Activated CD8-positive, alpha-beta memory T cell treated with anti-CD3 and anti-CD28 coated beads for 1 hour (primary cell): Measurements from ENCODE around the gene WDR31.
"Not testable (repeated sequence)": the region's sequence is repeated elsewhere in the genome, so short reads cannot be mapped to it uniquely, and the experiment has no call there.

ENCODE experiments used
- DNase-seq, 2 donors: peaks; one replicate each; pipeline ENCODE4 v3.0.0-alpha.2; 2020; ENCODE audit warnings: low read depth in 1 of 2; ENCODE audit errors: extremely low read depth in 1 of 2

Gene WDR31

GRCh38 chr9:113368982-113369854 is 29.1 kb upstream of the WDR31 start:
- DNase-seq = no peak

- DNase-seq = no peak
Observed at GRCh38 chr9:113368348-113368981, 28.4 kb upstream of the WDR31 start.

DNA sequence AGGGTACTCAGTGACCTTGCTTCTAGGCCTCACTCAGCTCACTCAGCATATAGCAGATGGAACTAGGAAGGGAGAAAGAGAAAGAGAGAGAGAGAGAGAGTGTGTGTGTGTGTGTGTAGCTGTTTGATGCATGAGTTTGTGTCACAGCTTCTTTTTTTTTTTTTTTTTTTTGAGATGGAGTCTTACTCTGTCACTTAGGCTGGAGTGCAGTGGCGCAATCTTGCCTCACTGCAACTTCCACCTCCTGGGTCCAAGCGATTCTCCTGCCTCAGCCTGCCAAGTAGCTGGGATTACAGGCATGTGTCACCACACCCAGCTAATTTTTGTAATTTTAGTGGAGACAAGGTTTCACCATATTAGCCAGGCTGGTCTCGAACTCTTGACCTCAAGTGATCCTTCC is 25.6 kb upstream of the WDR31 start:
- not testable (repeated sequence) for DNase-seq

DNA sequence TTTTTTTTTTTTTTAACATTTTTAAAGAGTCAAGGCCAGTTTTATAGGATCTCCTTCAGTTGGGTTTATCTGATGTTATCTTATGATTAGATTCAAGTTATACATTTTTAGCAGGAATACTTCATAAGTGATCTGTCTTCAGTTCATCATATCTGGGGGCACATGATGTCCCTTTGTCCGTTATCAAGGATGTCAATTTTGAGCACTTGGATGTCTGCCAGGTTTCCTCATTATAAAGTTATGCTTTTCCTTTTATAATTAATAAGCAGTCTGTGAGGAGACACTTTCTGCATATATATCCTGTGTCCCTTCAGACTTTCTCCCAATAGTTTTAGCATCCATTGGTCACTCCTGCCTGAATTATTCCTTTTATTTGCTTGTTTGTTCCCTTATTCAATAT is 24.9 kb upstream of the WDR31 start:
- DNase-seq = no peak

DNA sequence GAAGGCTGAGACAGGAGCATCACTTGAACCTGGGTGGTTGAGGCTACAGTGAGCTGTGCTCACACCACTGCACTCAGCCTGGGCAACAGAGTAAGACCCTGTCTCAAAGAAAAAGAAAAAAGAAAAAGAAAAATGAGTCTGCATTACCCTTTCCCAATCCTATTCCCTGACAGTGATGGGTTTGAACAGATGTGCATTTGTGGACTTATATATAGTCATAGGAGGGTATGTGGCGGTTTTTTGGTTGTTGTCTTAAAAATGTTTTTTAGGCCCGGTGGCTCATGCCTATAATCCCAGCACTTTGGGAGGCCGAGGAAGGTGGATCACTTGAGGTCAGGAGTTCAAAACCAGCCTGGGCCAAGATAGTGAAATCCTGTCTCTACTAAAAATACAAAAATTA is 23.3 kb upstream of the WDR31 start:
- DNase-seq = no peak

GRCh38 chr9:113361304-113362018 is 21.4 kb upstream of the WDR31 start:
- DNase-seq = no peak

DNA sequence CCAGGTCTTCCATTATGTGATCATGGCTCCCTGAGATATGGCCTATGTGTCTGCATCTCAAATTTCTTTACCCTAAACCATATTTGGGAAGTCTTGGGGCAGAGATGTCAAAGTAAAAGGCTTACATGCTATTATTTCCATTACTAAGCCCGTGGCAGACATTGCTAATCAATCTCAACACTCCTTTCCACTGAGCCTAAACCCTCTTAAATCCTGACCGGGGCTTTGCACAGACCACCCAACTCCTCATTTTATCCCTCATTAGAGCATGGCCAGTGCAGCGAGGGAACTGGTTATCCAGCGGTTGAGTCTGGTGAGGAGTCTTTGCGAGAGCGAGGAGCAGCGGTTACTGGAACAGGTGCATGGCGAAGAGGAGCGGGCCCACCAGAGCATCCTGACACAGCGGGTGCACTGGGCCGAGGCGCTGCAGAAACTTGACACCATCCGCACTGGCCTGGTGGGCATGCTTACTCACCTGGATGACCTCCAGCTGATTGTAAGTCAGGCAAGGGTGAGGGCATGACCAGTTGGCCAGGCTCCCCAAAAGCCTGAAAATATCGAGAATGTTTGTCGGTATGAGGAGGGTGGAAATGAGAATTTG is 20.3 kb upstream of the WDR31 start:
- DNase-seq = no peak

- no peak for DNase-seq
Observed at GRCh38 chr9:113359385-113359784, 19.3 kb upstream of the WDR31 start.

GRCh38 chr9:113356686-113357292 is 16.7 kb upstream of the WDR31 start:
- DNase-seq = no peak

GRCh38 chr9:113355040-113355596 is 15.0 kb upstream of the WDR31 start:
- DNase-seq = no peak

DNA sequence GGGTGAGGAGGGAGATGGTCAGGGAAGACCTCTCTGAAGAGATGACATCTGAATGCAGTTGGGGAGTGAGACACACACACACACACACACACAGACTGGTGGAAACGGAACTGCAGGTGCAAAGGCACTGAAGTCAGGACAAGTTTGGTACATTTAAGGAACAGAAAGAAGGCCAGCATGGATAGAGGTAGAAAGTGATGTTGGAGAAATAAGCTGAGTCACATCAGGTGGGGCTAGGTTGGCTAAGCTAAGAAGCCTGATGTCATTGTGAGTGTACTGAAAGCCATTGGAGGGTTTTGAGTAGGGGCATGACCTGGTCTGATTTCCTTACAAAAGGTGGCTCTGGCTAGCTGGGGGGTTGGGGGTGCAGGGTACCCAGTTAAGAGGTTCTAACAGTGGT is 12.3 kb upstream of the WDR31 start:
- DNase-seq = no peak

DNA sequence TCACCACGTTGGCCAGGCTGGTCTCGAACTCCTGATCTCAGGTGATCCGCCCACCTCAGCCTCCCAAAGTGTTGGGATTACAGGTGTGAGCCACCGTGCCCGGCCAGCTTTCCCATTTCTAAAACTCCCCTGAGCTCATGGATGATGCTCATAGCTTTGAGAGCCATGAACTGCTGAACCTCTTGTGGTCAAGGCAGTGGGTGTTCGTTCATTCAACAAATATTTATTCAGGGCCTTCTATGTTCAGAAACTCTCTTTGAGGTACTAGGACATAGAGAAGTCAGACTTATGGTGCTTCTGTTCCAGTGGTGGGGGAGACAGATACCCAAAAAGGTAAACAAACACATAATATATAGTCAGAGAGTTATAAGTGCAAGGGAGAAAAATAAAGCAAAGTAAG is 11.9 kb upstream of the WDR31 start:
- no peak for DNase-seq

DNA sequence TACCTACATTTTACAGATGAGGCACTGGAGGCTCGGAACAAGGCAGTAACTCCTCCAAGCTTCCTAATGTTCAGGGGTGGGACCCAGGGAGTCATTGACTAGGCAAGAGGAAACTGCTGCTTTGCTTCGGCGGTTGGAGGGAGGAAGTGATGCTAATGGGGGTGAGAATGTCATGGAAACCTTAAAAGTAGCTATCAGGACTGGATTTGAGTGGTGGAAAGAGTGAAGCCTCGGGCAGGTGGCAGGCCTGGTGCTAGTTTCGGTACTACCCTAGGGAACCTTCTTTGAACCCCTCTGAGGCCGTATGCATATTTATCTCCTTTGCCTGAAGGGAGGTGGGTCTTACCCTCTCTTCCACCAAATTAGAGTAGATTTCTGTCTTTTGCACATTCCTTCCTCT is 10.9 kb upstream of the WDR31 start:
- no peak for DNase-seq

GRCh38 chr9:113350107-113350661 is 10.1 kb upstream of the WDR31 start:
- DNase-seq = no peak

GRCh38 chr9:113349445-113350094 is 9.5 kb upstream of the WDR31 start, which contains the start of gene BSPRY:
Gene BSPRY, plus strand, starts transcription at chr9:113349541. Its CDS starts 39 bp downstream, at chr9:113349580.
- DNase-seq = no peak

- no peak for DNase-seq
Observed at GRCh38 chr9:113349066-113349444, 9.0 kb upstream of the WDR31 start.

DNA sequence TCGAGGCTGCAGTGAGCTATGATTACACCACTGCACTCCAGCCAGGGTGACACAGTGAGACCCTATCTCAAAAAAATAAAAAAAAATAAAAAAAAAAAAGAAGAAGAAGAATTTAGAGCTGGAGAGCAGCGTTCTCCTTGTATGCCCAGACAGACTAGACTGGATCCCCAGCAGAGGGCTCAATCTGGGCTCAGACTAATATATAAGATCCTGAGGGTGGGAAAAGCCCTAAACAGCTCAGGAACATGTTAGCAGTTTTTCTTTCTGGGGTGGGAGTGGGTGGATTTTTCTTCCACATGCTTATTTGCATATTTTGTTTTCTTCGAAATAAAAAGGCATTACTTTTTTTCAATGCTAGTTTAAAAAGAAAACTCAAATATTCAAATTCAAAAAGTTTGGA is 8.4 kb upstream of the WDR31 start:
- no peak for DNase-seq

DNA sequence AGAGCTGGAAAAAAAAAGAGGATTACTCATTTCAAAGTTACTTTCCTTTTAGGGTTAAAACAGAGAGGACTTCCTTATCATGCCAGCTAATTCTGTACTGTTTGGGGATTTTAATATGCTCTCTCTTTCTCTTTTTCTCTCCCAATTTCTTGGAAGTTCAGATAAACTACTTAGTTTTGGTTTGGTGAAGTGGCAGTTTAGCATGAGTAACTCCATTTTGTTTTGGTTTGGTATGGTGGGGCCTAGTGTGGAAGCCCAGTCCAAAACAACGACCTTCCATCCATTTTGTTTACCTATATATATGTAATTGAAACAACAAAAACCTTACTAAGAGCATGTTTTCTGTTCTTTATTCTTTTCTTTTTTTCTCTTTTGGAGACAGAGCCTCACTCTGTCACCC is 5.6 kb upstream of the WDR31 start:
- no peak for DNase-seq

DNA sequence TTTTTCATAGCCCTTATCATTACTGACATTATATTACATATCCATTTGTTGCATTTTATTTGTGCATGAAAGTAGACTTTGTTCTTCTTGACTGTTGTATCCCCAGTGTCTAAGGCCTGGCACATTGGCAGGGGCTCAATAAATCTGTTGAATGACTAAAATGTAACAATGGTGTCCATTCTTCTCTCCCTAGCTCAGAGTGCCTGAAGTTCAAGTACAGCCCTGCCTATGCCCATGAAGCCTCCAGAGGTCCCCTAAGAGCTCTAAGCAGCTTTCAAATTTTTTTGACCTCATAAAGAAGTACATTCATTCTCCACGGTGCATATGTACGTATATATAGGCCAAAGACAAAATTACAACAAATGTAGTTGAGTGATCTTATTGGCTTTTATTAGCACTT is 5.1 kb upstream of the WDR31 start:
- DNase-seq = no peak

DNA sequence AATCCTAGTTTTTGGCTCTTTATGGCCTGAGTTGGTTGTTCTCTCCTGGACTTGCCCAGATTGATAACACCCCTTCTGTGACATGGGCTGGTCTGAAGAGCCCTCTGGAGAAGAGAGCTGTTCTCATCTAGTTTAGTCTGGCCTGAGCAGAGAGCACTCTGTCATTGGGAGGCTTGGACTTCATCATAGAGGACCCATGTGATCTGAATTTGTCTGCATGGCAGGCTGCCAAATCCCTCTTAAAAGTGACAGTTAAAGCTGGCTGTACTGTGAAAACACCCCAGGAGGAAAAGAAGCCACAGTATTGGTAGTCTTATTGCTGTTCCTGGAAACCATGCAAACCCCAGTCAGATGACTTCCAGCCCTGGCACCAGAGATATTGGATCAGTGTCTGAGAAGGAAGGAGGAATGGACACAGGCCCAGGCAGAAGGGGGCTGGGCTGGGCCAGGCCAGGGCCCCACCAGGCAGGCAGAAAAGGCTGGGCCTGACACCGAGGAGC is 3.7 kb upstream of the WDR31 start:
- DNase-seq = no peak
